Daoy (cell line): ENCODE data around the gene IQCM. TPM values are rescaled to one million over a fixed set of nuclear protein-coding genes. Genes with fewer than 3 reads are reported as not detected.

Source experiments
- DNase-seq: peaks from one replicate; pipeline ENCODE4 v3.0.0-alpha.2; 2015; ENCODE audit warnings: low read depth
- total RNA-seq: library from RNA; depleted of rRNA; stranded (reverse); fragments of >200 nt; shearing (Covaris generic); gene quantifications from 2 replicates; pipeline ENCODE4 v1.2.3, GENCODE V29; 2014

Gene IQCM
- total RNA-seq, 1 experiment from 2014 or later = not detected

GRCh38 chr4:149306537-149306936 lies 509.1 kb downstream of the IQCM start:
- DNase-seq = no peak
